ENCODE results near the gene CDRT4. TPM values are rescaled to one million over a fixed set of nuclear protein-coding genes. Genes with fewer than 3 reads are reported as not detected.

CDRT4 gene
- total and polyA plus RNA-seq, 2 donors (not counting 3 experiments of a cell fraction or from before 2014, with no cell fraction given) = 11.5 to 13.6 TPM

DNA sequence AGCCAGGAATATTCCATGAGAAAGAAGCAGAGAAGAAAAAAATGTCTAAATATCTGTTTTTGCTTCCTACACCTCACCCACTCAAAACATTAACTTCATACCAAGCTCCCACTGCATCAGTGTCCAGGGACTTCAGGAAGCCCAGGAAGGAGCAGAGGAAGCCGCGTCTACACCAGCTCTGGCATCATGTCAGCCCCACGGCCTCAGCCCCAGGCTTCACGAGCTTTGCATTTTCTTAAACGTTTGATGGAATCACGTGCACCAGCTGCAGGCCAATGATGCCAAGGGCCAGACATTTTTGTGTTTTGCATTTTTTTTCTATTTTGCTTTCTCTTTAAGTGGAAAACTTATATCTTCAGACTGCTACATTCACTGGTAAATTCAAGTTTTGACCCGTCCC is 48.6 kb downstream of the CDRT4 start:
- TF ChIP-seq, protein P1, sequence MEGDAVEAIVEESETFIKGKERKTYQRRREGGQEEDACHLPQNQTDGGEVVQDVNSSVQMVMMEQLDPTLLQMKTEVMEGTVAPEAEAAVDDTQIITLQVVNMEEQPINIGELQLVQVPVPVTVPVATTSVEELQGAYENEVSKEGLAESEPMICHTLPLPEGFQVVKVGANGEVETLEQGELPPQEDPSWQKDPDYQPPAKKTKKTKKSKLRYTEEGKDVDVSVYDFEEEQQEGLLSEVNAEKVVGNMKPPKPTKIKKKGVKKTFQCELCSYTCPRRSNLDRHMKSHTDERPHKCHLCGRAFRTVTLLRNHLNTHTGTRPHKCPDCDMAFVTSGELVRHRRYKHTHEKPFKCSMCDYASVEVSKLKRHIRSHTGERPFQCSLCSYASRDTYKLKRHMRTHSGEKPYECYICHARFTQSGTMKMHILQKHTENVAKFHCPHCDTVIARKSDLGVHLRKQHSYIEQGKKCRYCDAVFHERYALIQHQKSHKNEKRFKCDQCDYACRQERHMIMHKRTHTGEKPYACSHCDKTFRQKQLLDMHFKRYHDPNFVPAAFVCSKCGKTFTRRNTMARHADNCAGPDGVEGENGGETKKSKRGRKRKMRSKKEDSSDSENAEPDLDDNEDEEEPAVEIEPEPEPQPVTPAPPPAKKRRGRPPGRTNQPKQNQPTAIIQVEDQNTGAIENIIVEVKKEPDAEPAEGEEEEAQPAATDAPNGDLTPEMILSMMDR (IDR thresholded peaks at IDR 0.05; ENCODE audit: extremely low read depth in 1 of 2, insufficient read depth in 1 of 2, low read depth in 1 of 2, low read length in 2 of 2) = no peak
- TF ChIP-seq MYC (IDR thresholded peaks at IDR 0.05; ENCODE audit: low read depth, low read length) (no peak), FOS (IDR thresholded peaks at IDR 0.05; ENCODE audit: borderline replicate concordance, insufficient read depth, low read length) (no peak), JUN (IDR thresholded peaks at IDR 0.05; ENCODE audit: borderline replicate concordance, insufficient read depth, insufficient read length, low read depth) (no peak), POLR2A (IDR thresholded peaks at IDR 0.05; ENCODE audit: low read depth, low read length) (no peak), EZH2 (IDR thresholded peaks at IDR 0.05; ENCODE audit: borderline replicate concordance, low read depth, low read length, severe bottlenecking) (no peak), POLR2AphosphoS5 (IDR thresholded peaks at IDR 0.05; ENCODE audit: insufficient read depth, low read depth, low read length) (no peak), GATA2 (IDR thresholded peaks at IDR 0.05; ENCODE audit: insufficient read depth, insufficient read length, low read depth, low read length) (no peak)
- TF ChIP-seq, protein P2, sequence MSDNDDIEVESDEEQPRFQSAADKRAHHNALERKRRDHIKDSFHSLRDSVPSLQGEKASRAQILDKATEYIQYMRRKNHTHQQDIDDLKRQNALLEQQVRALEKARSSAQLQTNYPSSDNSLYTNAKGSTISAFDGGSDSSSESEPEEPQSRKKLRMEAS (IDR thresholded peaks at IDR 0.05; ENCODE audit: insufficient read depth, insufficient read length) = no peak
- H3K4me2 ChIP-seq (ENCODE audit: insufficient read depth, low read length) = no peak overlapping the region
- FAIRE-seq = no peak
- H3K9me3 ChIP-seq (replicated peaks; ENCODE audit: control insufficient read depth, insufficient read depth, low read length) = no peaks in the 10 kb centered on the region
- ChIA-PET CTCF (interaction anchor here (1.0 to 1.3 kb wide), 5 partner anchors 10 to 161 kb away, joined by 3 to 4 read pairs (median 3); no protein-coding TSS in a partner anchor), POLR2A (no interaction called here)
- intact Hi-C loops (cut with micrococcal nuclease) = no loop called here
- DNase-seq (ENCODE audit: low read depth, low spot score) = no peak
- no peaks in the 10 kb centered on the region for H3K4me1 ChIP-seq (ENCODE audit: control insufficient read depth, extremely low read depth, insufficient read depth, low read length)
- no peaks in the 10 kb centered on the region for H3K79me2 ChIP-seq (ENCODE audit: control insufficient read depth, insufficient read depth, low read length)
- no peaks in the 10 kb centered on the region for H3K36me3 ChIP-seq (ENCODE audit: control insufficient read depth in 2 of 2, extremely low read depth in 1 of 2, insufficient read depth in 2 of 2, low read length in 2 of 2)
- dilution Hi-C loops (cut with MboI; ENCODE audit: extremely low pct_ligation_motif_present, low sequenced_read_pairs) = no loop called here
- H3K4me3 ChIP-seq (replicated peaks in 1 of 3; ENCODE audit: insufficient read depth in 1 of 3, low read depth in 1 of 3, low read length in 3 of 3) = no peak overlapping the region
- no peaks in the 10 kb centered on the region for H4K20me1 ChIP-seq (replicated peaks; ENCODE audit: control insufficient read depth, extremely low read depth, insufficient read depth, low read length)
- no peak overlapping the region for H3K9ac ChIP-seq (replicated peaks; ENCODE audit: extremely low read depth, insufficient read depth, low read length)
- H3K27me3 ChIP-seq (ENCODE audit: control insufficient read depth in 2 of 2, insufficient read depth in 2 of 2, low read length in 2 of 2) = no peaks in the 10 kb centered on the region
- H3K27ac ChIP-seq (ENCODE audit: insufficient read depth, low read depth, low read length) = no peak overlapping the region
- no peaks in the 10 kb centered on the region for H3K9me1 ChIP-seq (replicated peaks; ENCODE audit: control insufficient read depth, extremely low read depth, insufficient read depth, low read length)
- H2AFZ ChIP-seq (ENCODE audit: low read depth, low read length) = no peak overlapping the region
- BruUV-seq (replicated peaks) = no TSS peak

Data from endothelial cell of umbilical vein (primary cell).